Central memory CD4-positive, alpha-beta T cell (primary cell): ENCODE measurements around the gene NALF2.

ENCODE experiments used
- DNase-seq: peaks from one replicate; pipeline ENCODE4 v3.0.0; 2022
- total RNA-seq, 3 experiments: gene quantifications; one replicate each; lab custom pipeline; 2026; lab: John Stamatoyannopoulos, UW

The NALF2 gene
- total RNA-seq, result 0.19 to 5.1 (median 2.0) reads per million in 3 experiments

- DNase-seq, result no peak
These were observed at the start of gene NALF2 for GRCh38 chrX:69503782-69504625. Gene NALF2 (plus strand): TSS chrX:69504326. CDS start chrX:69505283, 957 bp downstream.

GRCh38 chrX:69457756-69458155, 46.4 kb upstream of the NALF2 start:
- DNase-seq, result no peak

GRCh38 chrX:69466546-69466945, 37.6 kb upstream of the NALF2 start:
- no peak for DNase-seq

- DNase-seq, result no peak
These were observed 34.2 kb upstream of the NALF2 start for GRCh38 chrX:69469975-69470374.

GRCh38 chrX:69489625-69490024, 14.5 kb upstream of the NALF2 start:
- no peak for DNase-seq

- DNase-seq, result no peak
These were observed 10.9 kb upstream of the NALF2 start for GRCh38 chrX:69493193-69493592.

GRCh38 chrX:69493766-69494165, 10.4 kb upstream of the NALF2 start:
- no peak for DNase-seq

- no peak for DNase-seq
These were observed 7.9 kb upstream of the NALF2 start for GRCh38 chrX:69496183-69496582.

- DNase-seq, result no peak
These were observed 2.7 kb upstream of the NALF2 start for GRCh38 chrX:69501429-69501828.

- no peak for DNase-seq
These were observed 821 bp upstream of the NALF2 start for GRCh38 chrX:69503228-69503781.

- no peak for DNase-seq
These were observed 793 bp downstream of the NALF2 start for GRCh38 chrX:69504626-69505612.

- no peak for DNase-seq
These were observed 1.9 kb downstream of the NALF2 start for GRCh38 chrX:69505772-69506616.

GRCh38 chrX:69506617-69507499, 2.7 kb downstream of the NALF2 start:
- DNase-seq, result no peak

- DNase-seq, result no peak
These were observed 3.3 kb downstream of the NALF2 start for GRCh38 chrX:69507500-69507789.

- no peak for DNase-seq
These were observed 4.5 kb downstream of the NALF2 start for GRCh38 chrX:69508610-69509009.

- no peak for DNase-seq
These were observed 6.1 kb downstream of the NALF2 start for GRCh38 chrX:69510137-69510715.

- DNase-seq, result no peak
These were observed 6.9 kb downstream of the NALF2 start for GRCh38 chrX:69510914-69511513.

GRCh38 chrX:69522052-69522451, 17.9 kb downstream of the NALF2 start:
- DNase-seq, result no peak

- no peak for DNase-seq
These were observed 19.2 kb downstream of the NALF2 start for GRCh38 chrX:69523314-69523713.

GRCh38 chrX:69524781-69525363, 20.7 kb downstream of the NALF2 start:
- no peak for DNase-seq
